HepG2 (cell line): ENCODE results near the gene CCR5AS.

ENCODE experiments used
- ARNT ChIP-seq: fragments of 450-650 bp; IDR thresholded peaks from 2 replicates; pipeline ENCODE4 v1.6.1; 2017
- ASH2L ChIP-seq: fragments of 300-600, 200-600 bp; sonication (generic); IDR thresholded peaks from 2 replicates; pipeline ENCODE4 v1.7.0; 2017; ENCODE audit warnings: low read depth, mild to moderate bottlenecking, moderate library complexity, mixed read lengths, low read length; ENCODE audit not compliant: insufficient read length
- CCAR2 ChIP-seq: fragments of 200-400 bp; formaldehyde crosslinking; optimal IDR thresholded peaks from 2 replicates; pipeline ENCODE3; 2018; ENCODE audit warnings: low read depth, mild to moderate bottlenecking, low read length, moderate library complexity
- CEBPB ChIP-seq: IDR thresholded peaks from 2 replicates; pipeline ENCODE4 v1.6.1; 2011; ENCODE audit warnings: low read depth, low read length, improper control_type of control experiment, borderline replicate concordance
- CTCF ChIP-seq: sonication (generic); formaldehyde crosslinking; IDR thresholded peaks from 2 replicates; pipeline ENCODE4 v1.5.0; 2020; ENCODE audit warnings: mild to moderate bottlenecking, missing genetic modification reagents, moderate library complexity
- HIC2 ChIP-seq: sonication (generic); formaldehyde crosslinking; IDR thresholded peaks from 2 replicates; pipeline ENCODE4 v1.9.0; 2022; ENCODE audit warnings: low read depth, missing genetic modification reagents
- MTF1 ChIP-seq: sonication (generic); formaldehyde crosslinking; IDR thresholded peaks from 2 replicates; pipeline ENCODE4 v1.5.0; 2020; ENCODE audit warnings: missing genetic modification reagents
- PTBP1 ChIP-seq: fragments of 200-400 bp; formaldehyde crosslinking; IDR thresholded peaks from 2 replicates; pipeline ENCODE4 v1.6.1; 2018; ENCODE audit warnings: low read length, low read depth; ENCODE audit not compliant: poor library complexity, severe bottlenecking
- SMC3 ChIP-seq: IDR thresholded peaks from 2 replicates; pipeline ENCODE4 v1.6.1; 2011; ENCODE audit warnings: low read length, improper control_type of control experiment
- TFAP4 ChIP-seq: sonication (generic); IDR thresholded peaks from 2 replicates; pipeline ENCODE4 v1.6.1; 2016; ENCODE audit warnings: low read depth, borderline replicate concordance
- USF2 ChIP-seq, 2 experiments: sonication (generic) in 1 of 2; formaldehyde crosslinking in 1 of 2; IDR thresholded peaks; 2 replicates each; pipeline versions ENCODE4 v1.5.1 to v1.6.1; 2011 to 2020; ENCODE audit warnings: borderline replicate concordance in 1 of 2, low read depth in 1 of 2, low read length in 1 of 2, mild to moderate bottlenecking in 1 of 2, missing genetic modification reagents in 1 of 2, moderate library complexity in 1 of 2
- ZNF331 ChIP-seq: sonication (generic); formaldehyde crosslinking; IDR thresholded peaks from 2 replicates; pipeline ENCODE4 v1.4.0; 2020; ENCODE audit warnings: missing genetic modification reagents
- ZNF431 ChIP-seq: sonication (generic); formaldehyde crosslinking; IDR thresholded peaks from 2 replicates; pipeline ENCODE4 v1.9.0; 2022; ENCODE audit warnings: missing genetic modification reagents, low read depth, mild to moderate bottlenecking, borderline replicate concordance
- ZNF597 ChIP-seq: sonication (generic); formaldehyde crosslinking; IDR thresholded peaks from 2 replicates; pipeline ENCODE4 v1.5.0; 2020; ENCODE audit warnings: missing genetic modification reagents

- no peak for TF ChIP-seq ARNT
- TF ChIP-seq ZNF431 (CRISPR knock-in tag) = no peak
- no peak for TF ChIP-seq MTF1 (CRISPR knock-in tag)
- TF ChIP-seq USF2 (IDR thresholded peaks at IDR 0.05; ENCODE audit: low read depth, low read length) = no peak
- TF ChIP-seq USF2 (CRISPR knock-in tag; IDR thresholded peaks at IDR 0.05; ENCODE audit: borderline replicate concordance) = no peak
- no peak for TF ChIP-seq ZNF331 (CRISPR knock-in tag)
- no peak for TF ChIP-seq HIC2 (CRISPR knock-in tag)
- no peak for TF ChIP-seq SMC3
- no peak for TF ChIP-seq CCAR2
- TF ChIP-seq TFAP4 = no peak
- TF ChIP-seq PTBP1 = no peak
- TF ChIP-seq CEBPB = no peak
- no peak for TF ChIP-seq CTCF (CRISPR knock-in tag)
- TF ChIP-seq ASH2L = no peak
- TF ChIP-seq ZNF597 (CRISPR knock-in tag) = no peak
Measured at GRCh38 chr3:46386205-46386604, 20.7 kb downstream of the CCR5AS start.
